Activated T-helper 1 cell treated with anti-CD3 and anti-CD28 coated beads, Interleukin-12 subunit alpha, Interleukin-12 subunit beta, Interleukin-2, Interleukin-4 antibody, amounts not matched to agents 30 ng/mL and 10 ng/mL and 1 ng/mL, durations not matched to agents 14 hours and 24 hours and 36 hours (primary cell): Measurements from ENCODE around the gene SERHL2. TPM values are rescaled to one million over a fixed set of nuclear protein-coding genes. Genes with fewer than 3 reads are reported as not detected.
"Not testable (repeated sequence)": the region's sequence is repeated elsewhere in the genome, so short reads cannot be mapped to it uniquely, and the experiment has no call there.

ENCODE experiments used
- DNase-seq: peaks from one replicate; pipeline ENCODE4 v3.0.0; 2021; ENCODE audit warnings: low spot score
- H3K27ac Mint-ChIP-seq: one replicate; pipeline ENCODE4 v1.8.0; 2021; ENCODE audit warnings: mild to moderate bottlenecking, mixed read lengths
- H3K27me3 Mint-ChIP-seq: one replicate; pipeline ENCODE4 v1.8.0; 2022; ENCODE audit warnings: mild to moderate bottlenecking, moderate library complexity, mixed read lengths; ENCODE audit not compliant: insufficient read depth
- H3K36me3 Mint-ChIP-seq: one replicate; pipeline ENCODE4 v1.8.0; 2021; ENCODE audit warnings: low read depth, mixed read lengths
- H3K4me1 Mint-ChIP-seq: one replicate; pipeline ENCODE4 v1.8.0; 2021; ENCODE audit warnings: low read depth, mixed read lengths
- H3K4me3 Mint-ChIP-seq: one replicate; pipeline ENCODE4 v1.8.0; 2021; ENCODE audit warnings: mild to moderate bottlenecking, moderate library complexity, mixed read lengths
- H3K9me3 Mint-ChIP-seq: one replicate; pipeline ENCODE4 v1.8.0; 2021; ENCODE audit warnings: mixed read lengths
- intact Hi-C: fragments of 100-400 bp; cut with micrococcal nuclease; formaldehyde crosslinking; loops from one replicate; pipeline ENCODE4 v1.15.1; 2024
- total RNA-seq: library from RNA; stranded (reverse); gene quantifications from 2 replicates; pipeline ENCODE4 v1.2.3, GENCODE V29; 2022

Gene SERHL2
- total RNA-seq, 1 donor from 2014 or later = 2.1 TPM

- Mint-ChIP-seq H3K27ac (no peak overlapping the region), H3K27me3 (peaks cover 5% of the 10 kb centered on the region), H3K4me3 (no peak overlapping the region), H3K9me3 (no peaks in the 10 kb centered on the region), H3K4me1 (no peaks in the 10 kb centered on the region), H3K36me3 (no peaks in the 10 kb centered on the region)
- intact Hi-C loops = no loop called here
- DNase-seq = no peak
These were observed 9.1 kb upstream of the SERHL2 start for GRCh38 chr22:42544686-42545085.

GRCh38 chr22:42547562-42547961 is 6.2 kb upstream of the SERHL2 start:
- no peak for DNase-seq
- intact Hi-C loops = no loop called here
- peaks cover 6% of the 10 kb centered on the region for H3K4me1 Mint-ChIP-seq
- no peak overlapping the region for H3K27ac Mint-ChIP-seq
- H3K36me3 Mint-ChIP-seq = no peaks in the 10 kb centered on the region
- no peak overlapping the region for H3K4me3 Mint-ChIP-seq
- no peaks in the 10 kb centered on the region for H3K9me3 Mint-ChIP-seq
- peaks cover 5% of the 10 kb centered on the region for H3K27me3 Mint-ChIP-seq

- H3K27me3 Mint-ChIP-seq, H3K27ac Mint-ChIP-seq, H3K4me1 Mint-ChIP-seq, DNase-seq, H3K36me3 Mint-ChIP-seq, H3K4me3 Mint-ChIP-seq, intact Hi-C loops, H3K9me3 Mint-ChIP-seq: not testable (repeated sequence)
These were observed 5.6 kb upstream of the SERHL2 start for GRCh38 chr22:42548126-42548525.

GRCh38 chr22:42548597-42549330 is 5.0 kb upstream of the SERHL2 start:
- no peaks in the 10 kb centered on the region for H3K9me3 Mint-ChIP-seq
- peaks cover 3% of the 10 kb centered on the region for H3K27me3 Mint-ChIP-seq
- no peak overlapping the region for H3K4me3 Mint-ChIP-seq
- no peaks in the 10 kb centered on the region for H3K36me3 Mint-ChIP-seq
- no peak overlapping the region for H3K27ac Mint-ChIP-seq
- no peak for DNase-seq
- intact Hi-C loops = no loop called here
- H3K4me1 Mint-ChIP-seq = peaks cover 6% of the 10 kb centered on the region

- intact Hi-C loops = no loop called here
- H3K36me3 Mint-ChIP-seq = no peaks in the 10 kb centered on the region
- peaks cover 3% of the 10 kb centered on the region for H3K27me3 Mint-ChIP-seq
- no peak for DNase-seq
- H3K9me3 Mint-ChIP-seq = no peaks in the 10 kb centered on the region
- no peak overlapping the region for H3K4me3 Mint-ChIP-seq
- no peak overlapping the region for H3K27ac Mint-ChIP-seq
- H3K4me1 Mint-ChIP-seq = peaks cover 6% of the 10 kb centered on the region
These were observed 4.3 kb upstream of the SERHL2 start for GRCh38 chr22:42549331-42550060.

- H3K27ac Mint-ChIP-seq = peak overlapping the region; percentile 58
- H3K27me3 Mint-ChIP-seq = not testable (repeated sequence)
These were observed 1.5 kb upstream of the SERHL2 start for GRCh38 chr22:42552294-42552647.

GRCh38 chr22:42560381-42560780 is 6.6 kb downstream of the SERHL2 start:
- no peaks in the 10 kb centered on the region for H3K9me3 Mint-ChIP-seq
- intact Hi-C loops = no loop called here

More at GRCh38 chr22:42552294-42552647, 1.5 kb upstream of the SERHL2 start:
- H3K9me3 Mint-ChIP-seq, H3K36me3 Mint-ChIP-seq, H3K4me1 Mint-ChIP-seq, DNase-seq: not testable (repeated sequence)
- intact Hi-C loops = loop anchor here (2.0 kb wide), 4 partner anchors 19 to 585 kb away; no protein-coding TSS in a partner anchor
- H3K4me3 Mint-ChIP-seq = peak overlapping the region; percentile 60

GRCh38 chr22:42560781-42561180 is 7.0 kb downstream of the SERHL2 start:
- Mint-ChIP-seq H3K27me3 (no peaks in the 10 kb centered on the region), H3K27ac (no peak overlapping the region), H3K36me3 (peaks cover 3% of the 10 kb centered on the region), H3K4me1 (no peaks in the 10 kb centered on the region), H3K9me3 (no peaks in the 10 kb centered on the region), H3K4me3 (no peak overlapping the region)
- intact Hi-C loops = no loop called here
- DNase-seq = no peak

More at GRCh38 chr22:42560381-42560780, 6.6 kb downstream of the SERHL2 start:
- peaks cover 3% of the 10 kb centered on the region for H3K36me3 Mint-ChIP-seq
- no peaks in the 10 kb centered on the region for H3K27me3 Mint-ChIP-seq
- H3K27ac Mint-ChIP-seq = no peak overlapping the region
- H3K4me3 Mint-ChIP-seq = no peak overlapping the region
- DNase-seq = no peak
- H3K4me1 Mint-ChIP-seq = no peaks in the 10 kb centered on the region

- no peaks in the 10 kb centered on the region for H3K27me3 Mint-ChIP-seq
- H3K36me3 Mint-ChIP-seq = peaks cover 3% of the 10 kb centered on the region
- H3K4me1 Mint-ChIP-seq = no peaks in the 10 kb centered on the region
- DNase-seq = no peak
- H3K27ac Mint-ChIP-seq = no peak overlapping the region
- no peak overlapping the region for H3K4me3 Mint-ChIP-seq
- H3K9me3 Mint-ChIP-seq = no peaks in the 10 kb centered on the region
- intact Hi-C loops = no loop called here
These were observed 8.1 kb downstream of the SERHL2 start for GRCh38 chr22:42561856-42562255.

GRCh38 chr22:42562279-42562678 is 8.5 kb downstream of the SERHL2 start:
- no peak for DNase-seq
- Mint-ChIP-seq H3K36me3 (peaks cover 3% of the 10 kb centered on the region), H3K27ac (no peak overlapping the region), H3K4me3 (no peak overlapping the region), H3K4me1 (no peaks in the 10 kb centered on the region), H3K9me3 (no peaks in the 10 kb centered on the region), H3K27me3 (no peaks in the 10 kb centered on the region)
- intact Hi-C loops = no loop called here

- no peak overlapping the region for H3K4me3 Mint-ChIP-seq
- no peaks in the 10 kb centered on the region for H3K9me3 Mint-ChIP-seq
- H3K27me3 Mint-ChIP-seq = no peaks in the 10 kb centered on the region
- no peak overlapping the region for H3K27ac Mint-ChIP-seq
- intact Hi-C loops = no loop called here
- H3K4me1 Mint-ChIP-seq = no peaks in the 10 kb centered on the region
- DNase-seq = no peak
- peaks cover 3% of the 10 kb centered on the region for H3K36me3 Mint-ChIP-seq
These were observed 8.9 kb downstream of the SERHL2 start for GRCh38 chr22:42562684-42563083.

- H3K9me3 Mint-ChIP-seq, DNase-seq, H3K27ac Mint-ChIP-seq, intact Hi-C loops, H3K36me3 Mint-ChIP-seq, H3K4me1 Mint-ChIP-seq, H3K27me3 Mint-ChIP-seq, H3K4me3 Mint-ChIP-seq: not testable (repeated sequence)
These were observed 10.2 kb downstream of the SERHL2 start for GRCh38 chr22:42563943-42564342.

GRCh38 chr22:42564699-42565098 is 10.9 kb downstream of the SERHL2 start:
- no peak overlapping the region for H3K4me3 Mint-ChIP-seq
- no peaks in the 10 kb centered on the region for H3K4me1 Mint-ChIP-seq

More at GRCh38 chr22:42564699-42565098, 10.9 kb downstream of the SERHL2 start:
- no peak for DNase-seq
- H3K27me3 Mint-ChIP-seq = no peaks in the 10 kb centered on the region
- no peak overlapping the region for H3K27ac Mint-ChIP-seq
- H3K9me3 Mint-ChIP-seq = no peaks in the 10 kb centered on the region
- intact Hi-C loops = no loop called here
- peaks cover 5% of the 10 kb centered on the region for H3K36me3 Mint-ChIP-seq
